ENCODE results near the gene PPP2R2C. TPM values are rescaled to one million over a fixed set of nuclear protein-coding genes. Genes with fewer than 3 reads are reported as not detected.

The PPP2R2C gene
- total and polyA plus RNA-seq, 2 donors (not counting 1 experiment from before 2014, with no cell fraction given) = 0.10 to 0.17 TPM

DNA sequence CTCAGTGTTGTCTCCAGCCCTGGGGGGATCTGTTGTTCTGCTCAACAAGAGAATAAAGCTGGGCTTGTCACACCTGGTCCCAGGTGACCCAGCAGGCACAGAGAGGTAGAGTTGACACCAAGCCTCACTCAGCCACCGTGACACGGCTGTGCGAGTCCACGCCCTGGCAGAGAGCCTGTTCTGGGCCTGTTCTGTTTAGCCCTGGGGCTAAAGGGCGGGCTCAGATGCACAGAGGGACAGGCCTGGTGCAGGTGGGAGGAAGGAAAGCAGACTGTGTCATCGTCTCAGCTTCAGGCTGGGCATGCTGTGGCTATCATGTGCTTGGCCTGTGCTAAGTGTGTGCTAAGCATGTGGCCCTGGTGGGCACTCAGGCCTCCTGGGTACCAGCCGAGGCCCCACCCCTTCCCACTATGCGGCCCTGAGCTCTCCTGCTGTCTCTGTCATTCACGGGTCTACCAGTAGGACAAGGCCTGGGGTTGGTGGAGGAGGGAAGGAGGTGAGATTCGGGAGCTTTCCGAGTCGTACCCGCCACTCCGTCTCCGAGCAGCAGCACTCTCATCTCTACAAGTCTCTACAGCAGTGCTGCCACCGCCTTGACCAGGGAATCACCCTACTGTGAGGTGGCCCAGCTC, 191.9 kb downstream of the PPP2R2C start:
- H3K9ac ChIP-seq (ENCODE audit: insufficient read depth, low read length) = no peak overlapping the region
- H3K4me1 ChIP-seq (ENCODE audit: control insufficient read depth, extremely low read depth, insufficient read depth, low read length) = peaks cover 8% of the 10 kb centered on the region
- no peaks in the 10 kb centered on the region for H4K20me1 ChIP-seq (ENCODE audit: control insufficient read depth, extremely low read depth, insufficient read depth, low read length)
- H3K79me2 ChIP-seq (ENCODE audit: control insufficient read depth, insufficient read depth, low read length) = no peaks in the 10 kb centered on the region
- H3K9me3 ChIP-seq (ENCODE audit: control insufficient read depth, insufficient read depth, low read depth, low read length) = no peaks in the 10 kb centered on the region
- H3K4me3 ChIP-seq (replicated peaks in 1 of 4; ENCODE audit: control extremely low read depth in 1 of 4, insufficient read depth in 1 of 4, low read depth in 3 of 4, low read length in 4 of 4) = no peak overlapping the region
- H2AFZ ChIP-seq (ENCODE audit: low read length) = no peak overlapping the region
- no peak overlapping the region for H3K27ac ChIP-seq (ENCODE audit: insufficient read depth, low read length)
- no peaks in the 10 kb centered on the region for H3K27me3 ChIP-seq (ENCODE audit: control insufficient read depth, insufficient read depth, low read length)
- no peak for TF ChIP-seq EZH2 (IDR thresholded peaks at IDR 0.05; ENCODE audit: low read length, missing control alignments)
- TF ChIP-seq, protein P1, sequence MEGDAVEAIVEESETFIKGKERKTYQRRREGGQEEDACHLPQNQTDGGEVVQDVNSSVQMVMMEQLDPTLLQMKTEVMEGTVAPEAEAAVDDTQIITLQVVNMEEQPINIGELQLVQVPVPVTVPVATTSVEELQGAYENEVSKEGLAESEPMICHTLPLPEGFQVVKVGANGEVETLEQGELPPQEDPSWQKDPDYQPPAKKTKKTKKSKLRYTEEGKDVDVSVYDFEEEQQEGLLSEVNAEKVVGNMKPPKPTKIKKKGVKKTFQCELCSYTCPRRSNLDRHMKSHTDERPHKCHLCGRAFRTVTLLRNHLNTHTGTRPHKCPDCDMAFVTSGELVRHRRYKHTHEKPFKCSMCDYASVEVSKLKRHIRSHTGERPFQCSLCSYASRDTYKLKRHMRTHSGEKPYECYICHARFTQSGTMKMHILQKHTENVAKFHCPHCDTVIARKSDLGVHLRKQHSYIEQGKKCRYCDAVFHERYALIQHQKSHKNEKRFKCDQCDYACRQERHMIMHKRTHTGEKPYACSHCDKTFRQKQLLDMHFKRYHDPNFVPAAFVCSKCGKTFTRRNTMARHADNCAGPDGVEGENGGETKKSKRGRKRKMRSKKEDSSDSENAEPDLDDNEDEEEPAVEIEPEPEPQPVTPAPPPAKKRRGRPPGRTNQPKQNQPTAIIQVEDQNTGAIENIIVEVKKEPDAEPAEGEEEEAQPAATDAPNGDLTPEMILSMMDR (conservative IDR thresholded peaks at IDR 0.05 in 1 of 2, IDR thresholded peaks at IDR 0.05 in 1 of 2; ENCODE audit: low read depth in 1 of 2, low read length in 2 of 2) = no peak
- peaks cover 2% of the 10 kb centered on the region for H3K36me3 ChIP-seq (ENCODE audit: control insufficient read depth, insufficient read depth, low read length)
- DNase-seq (ENCODE audit: low read depth in 2 of 2) = no peak
- H3K4me2 ChIP-seq (ENCODE audit: extremely low read depth, insufficient read depth, low read length) = no peak overlapping the region

DNA sequence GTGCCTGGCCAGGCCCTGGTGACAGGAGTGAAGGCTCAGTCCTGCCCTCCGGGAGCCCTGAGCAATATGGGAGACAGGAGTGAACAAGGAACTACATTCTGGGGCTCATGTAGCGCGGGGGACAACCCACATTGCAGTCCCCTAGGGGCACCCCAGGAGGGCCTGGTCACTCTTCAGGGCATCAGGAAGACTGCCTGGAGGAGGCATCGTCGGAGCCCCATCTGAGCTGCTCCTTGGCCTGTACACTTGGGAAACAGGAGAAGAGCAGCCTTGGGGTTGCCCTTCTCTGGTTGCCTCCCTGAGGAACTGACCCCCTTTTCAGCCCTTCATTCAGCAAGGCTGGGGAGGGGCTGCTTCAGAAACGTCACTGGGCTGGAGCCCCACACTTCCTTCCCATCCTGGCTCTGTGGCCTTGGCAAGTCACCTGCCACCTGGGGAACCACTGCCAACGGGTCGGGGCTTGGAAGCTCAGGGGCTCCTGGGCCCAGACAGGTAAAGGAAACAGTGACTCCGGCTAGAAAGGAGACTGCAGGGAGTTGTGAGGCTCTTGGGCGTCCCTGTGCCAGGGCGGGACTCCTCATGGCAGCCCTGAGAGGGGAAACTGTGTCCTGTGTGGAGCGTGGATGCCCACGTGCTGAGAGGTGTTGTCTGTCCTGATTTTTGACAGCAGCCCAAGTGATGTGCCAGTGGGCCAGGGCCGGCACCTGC, 192.7 kb downstream of the PPP2R2C start:
- H3K27ac ChIP-seq (ENCODE audit: insufficient read depth, low read length) = no peak overlapping the region

DNA sequence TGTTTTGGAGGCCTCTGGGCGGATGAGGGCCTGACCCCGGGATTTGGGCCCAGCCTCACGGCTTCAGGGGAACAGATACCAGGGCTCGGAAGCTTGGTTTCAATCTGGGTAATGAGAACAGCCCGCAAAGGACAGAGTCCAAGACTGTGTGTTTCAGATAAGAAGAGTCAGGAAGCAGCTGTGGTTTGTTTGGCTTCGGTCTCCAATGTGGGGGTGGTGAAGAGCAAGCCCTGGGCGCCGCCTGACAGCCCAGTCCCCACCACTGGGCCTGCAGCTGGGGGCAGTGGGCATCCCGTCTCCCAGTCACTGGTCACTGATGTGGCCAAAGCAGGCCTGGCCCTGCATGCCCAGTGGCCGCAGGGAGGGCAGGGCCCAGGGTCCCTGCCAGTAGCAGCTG, 193.6 kb downstream of the PPP2R2C start:
- DNase-seq (ENCODE audit: low read depth in 2 of 2) = peak; percentile 54 to 79
- H4K20me1 ChIP-seq (ENCODE audit: control insufficient read depth, extremely low read depth, insufficient read depth, low read length) = no peaks in the 10 kb centered on the region

More for the DNA sequence above, 192.7 kb downstream of the PPP2R2C start:
- Histone ChIP-seq H2AFZ (ENCODE audit: low read length) (no peak overlapping the region), H3K79me2 (ENCODE audit: control insufficient read depth, insufficient read depth, low read length) (peaks cover 2% of the 10 kb centered on the region), H3K4me1 (ENCODE audit: control insufficient read depth, extremely low read depth, insufficient read depth, low read length) (peaks cover 8% of the 10 kb centered on the region), H3K36me3 (ENCODE audit: control insufficient read depth, insufficient read depth, low read length) (peaks cover 2% of the 10 kb centered on the region), H3K9ac (ENCODE audit: insufficient read depth, low read length) (no peak overlapping the region), H3K9me3 (ENCODE audit: control insufficient read depth, insufficient read depth, low read depth, low read length) (no peaks in the 10 kb centered on the region), H3K4me2 (ENCODE audit: extremely low read depth, insufficient read depth, low read length) (no peak overlapping the region), H4K20me1 (ENCODE audit: control insufficient read depth, extremely low read depth, insufficient read depth, low read length) (no peaks in the 10 kb centered on the region), H3K27me3 (ENCODE audit: control insufficient read depth, insufficient read depth, low read length) (no peaks in the 10 kb centered on the region), H3K4me3 (replicated peaks in 1 of 4; ENCODE audit: control extremely low read depth in 1 of 4, insufficient read depth in 1 of 4, low read depth in 3 of 4, low read length in 4 of 4) (no peak overlapping the region)
- TF ChIP-seq, protein P1 (conservative IDR thresholded peaks at IDR 0.05 in 1 of 2, IDR thresholded peaks at IDR 0.05 in 1 of 2; ENCODE audit: low read depth in 1 of 2, low read length in 2 of 2) = no peak
- TF ChIP-seq EZH2 (IDR thresholded peaks at IDR 0.05; ENCODE audit: low read length, missing control alignments) = no peak
- no peak for DNase-seq (ENCODE audit: low read depth in 2 of 2)

More for the DNA sequence above, 193.6 kb downstream of the PPP2R2C start:
- Histone ChIP-seq H3K9me3 (ENCODE audit: control insufficient read depth, insufficient read depth, low read depth, low read length) (no peaks in the 10 kb centered on the region), H3K4me2 (ENCODE audit: extremely low read depth, insufficient read depth, low read length) (peak overlapping the region; percentile 44), H3K27me3 (ENCODE audit: control insufficient read depth, insufficient read depth, low read length) (no peaks in the 10 kb centered on the region), H3K79me2 (ENCODE audit: control insufficient read depth, insufficient read depth, low read length) (peaks cover 2% of the 10 kb centered on the region), H3K27ac (ENCODE audit: insufficient read depth, low read length) (no peak overlapping the region), H3K4me3 (replicated peaks in 1 of 4; ENCODE audit: control extremely low read depth in 1 of 4, insufficient read depth in 1 of 4, low read depth in 3 of 4, low read length in 4 of 4) (no peak overlapping the region), H2AFZ (ENCODE audit: low read length) (no peak overlapping the region), H3K9ac (ENCODE audit: insufficient read depth, low read length) (no peak overlapping the region), H3K4me1 (ENCODE audit: control insufficient read depth, extremely low read depth, insufficient read depth, low read length) (peaks cover 8% of the 10 kb centered on the region), H3K36me3 (ENCODE audit: control insufficient read depth, insufficient read depth, low read length) (peaks cover 2% of the 10 kb centered on the region)
- TF ChIP-seq, protein P1 (conservative IDR thresholded peaks at IDR 0.05 in 1 of 2, IDR thresholded peaks at IDR 0.05 in 1 of 2; ENCODE audit: low read depth in 1 of 2, low read length in 2 of 2) = no peak
- TF ChIP-seq EZH2 (IDR thresholded peaks at IDR 0.05; ENCODE audit: low read length, missing control alignments) = no peak
